HepG2 (cell line): ENCODE results near the gene ACTL6A. TPM values are rescaled to one million over a fixed set of nuclear protein-coding genes. Genes with fewer than 3 reads are reported as not detected.

Source experiments
- AGO2 ChIP-seq: fragments of 200-400 bp; formaldehyde crosslinking; optimal IDR thresholded peaks from 2 replicates; pipeline ENCODE3; 2017; ENCODE audit warnings: mild to moderate bottlenecking, low read depth, low read length, moderate library complexity
- EZH2 ChIP-seq: conservative IDR thresholded peaks from 2 replicates; pipeline ENCODE4 v1.6.1; 2012; ENCODE audit warnings: mild to moderate bottlenecking, low read depth, low read length, moderate library complexity
- POLR2A ChIP-seq, 2 experiments: IDR thresholded peaks; 2 replicates each; pipeline ENCODE4 v1.6.1; 2011; ENCODE audit warnings: low read depth in 2 of 2, low read length in 2 of 2, mild to moderate bottlenecking in 1 of 2, moderate library complexity in 1 of 2; ENCODE audit not compliant: insufficient read depth in 1 of 2
- RARG ChIP-seq: sonication (generic); formaldehyde crosslinking; IDR thresholded peaks from 2 replicates; pipeline ENCODE4 v1.4.0; 2020; ENCODE audit warnings: low read depth, mild to moderate bottlenecking, missing genetic modification reagents
- RCOR2 ChIP-seq: IDR thresholded peaks from 2 replicates; pipeline ENCODE4 v1.6.1; 2016; ENCODE audit warnings: missing biosample characterization, missing genetic modification reagents
- SP4 ChIP-seq: sonication (generic); formaldehyde crosslinking; IDR thresholded peaks from 2 replicates; pipeline ENCODE4 v1.8.1; 2023; ENCODE audit warnings: mild to moderate bottlenecking, missing genetic modification reagents
- TIGD3 ChIP-seq: sonication (generic); formaldehyde crosslinking; IDR thresholded peaks from 2 replicates; pipeline ENCODE4 v1.5.1; 2020; ENCODE audit warnings: mild to moderate bottlenecking, missing genetic modification reagents, borderline replicate concordance
- ZNF264 ChIP-seq: sonication (generic); formaldehyde crosslinking; IDR thresholded peaks from 2 replicates; pipeline ENCODE4 v1.4.0; 2020; ENCODE audit warnings: missing genetic modification reagents
- ZNF646 ChIP-seq: sonication (generic); formaldehyde crosslinking; IDR thresholded peaks from 2 replicates; pipeline ENCODE4 v1.9.0; 2021; ENCODE audit warnings: mild to moderate bottlenecking, missing genetic modification reagents
- polyA plus RNA-seq, 8 experiments: library from polyadenylated mRNA; depleted of rRNA in 3 of 8; stranded (reverse) in 7 of 8; unstranded in 1 of 8; fragments of >200 nt; fragmentation: Illumina TruSeq in 4 of 8; extraction: Trizol in 4 of 8; gene quantifications; 2 replicates each; pipeline versions ENCODE4 v1.2.1 to v1.2.3, GENCODE V29; 2011 to 2016; ENCODE audit warnings: low read depth in 4 of 8, missing spikeins in 1 of 8, mixed read lengths in 1 of 8; ENCODE audit not compliant: insufficient read depth in 1 of 8
- total RNA-seq, 5 experiments: library from RNA; depleted of rRNA; stranded (reverse); fragments of >200 nt; fragmentation: Illumina TruSeq; extraction: Trizol; gene quantifications; 2 replicates each; pipeline ENCODE4 v1.2.3, GENCODE V29; 2016; ENCODE audit warnings: low read depth in 1 of 5
- TF ChIP-seq, protein P1 (sequence below): IDR thresholded peaks from 2 replicates; pipeline ENCODE4 v1.6.1; 2016
- TF ChIP-seq, protein P2 (sequence below): sonication (generic); formaldehyde crosslinking; IDR thresholded peaks from 2 replicates; pipeline ENCODE4 v1.8.0; 2022; ENCODE audit warnings: low read depth, missing genetic modification reagents
- TF ChIP-seq, protein P3 (sequence below): sonication (generic); formaldehyde crosslinking; IDR thresholded peaks from 2 replicates; pipeline ENCODE4 v1.5.1; 2020; ENCODE audit warnings: mild to moderate bottlenecking, missing genetic modification reagents, borderline replicate concordance

The ACTL6A gene
- total and polyA plus RNA-seq, 2 of the 13 experiments (the other 11 are each of a cell fraction or from before 2014, with no cell fraction given) = 58.1 to 84.1 TPM

- TF ChIP-seq ZNF646 (CRISPR knock-in tag) = no peak
- TF ChIP-seq, protein P1, sequence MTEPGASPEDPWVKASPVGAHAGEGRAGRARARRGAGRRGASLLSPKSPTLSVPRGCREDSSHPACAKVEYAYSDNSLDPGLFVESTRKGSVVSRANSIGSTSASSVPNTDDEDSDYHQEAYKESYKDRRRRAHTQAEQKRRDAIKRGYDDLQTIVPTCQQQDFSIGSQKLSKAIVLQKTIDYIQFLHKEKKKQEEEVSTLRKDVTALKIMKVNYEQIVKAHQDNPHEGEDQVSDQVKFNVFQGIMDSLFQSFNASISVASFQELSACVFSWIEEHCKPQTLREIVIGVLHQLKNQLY (CRISPR knock-in tag) = no peak
- no peak for TF ChIP-seq EZH2
- no peak for TF ChIP-seq ZNF264 (CRISPR knock-in tag)
- TF ChIP-seq RCOR2 (CRISPR knock-in tag) = no peak
- TF ChIP-seq RARG (CRISPR knock-in tag) = 0 out of 2 replicates have a peak, but pooled peaks have one; percentile 37
- TF ChIP-seq POLR2A (IDR thresholded peaks at IDR 0.05; ENCODE audit: insufficient read depth in 1 of 2, low read depth in 2 of 2, low read length in 2 of 2) = peak; percentile 89
- peak; percentile 56; the same call in 1 of the 2 replicates for TF ChIP-seq TIGD3 (CRISPR knock-in tag)
- TF ChIP-seq, protein P2, sequence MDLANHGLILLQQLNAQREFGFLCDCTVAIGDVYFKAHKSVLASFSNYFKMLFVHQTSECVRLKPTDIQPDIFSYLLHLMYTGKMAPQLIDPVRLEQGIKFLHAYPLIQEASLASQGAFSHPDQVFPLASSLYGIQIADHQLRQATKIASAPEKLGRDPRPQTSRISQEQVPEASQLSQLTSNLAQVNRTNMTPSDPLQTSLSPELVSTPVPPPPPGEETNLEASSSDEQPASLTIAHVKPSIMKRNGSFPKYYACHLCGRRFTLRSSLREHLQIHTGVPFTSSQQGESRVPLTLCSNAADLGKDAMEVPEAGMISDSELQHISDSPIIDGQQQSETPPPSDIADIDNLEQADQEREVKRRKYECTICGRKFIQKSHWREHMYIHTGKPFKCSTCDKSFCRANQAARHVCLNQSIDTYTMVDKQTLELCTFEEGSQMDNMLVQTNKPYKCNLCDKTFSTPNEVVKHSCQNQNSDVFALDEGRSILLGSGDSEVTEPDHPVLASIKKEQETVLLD (CRISPR knock-in tag) = no peak
- peak; percentile 71 for TF ChIP-seq AGO2
- TF ChIP-seq SP4 (CRISPR knock-in tag) = peak; percentile 81; the same call in 1 of the 2 replicates
- TF ChIP-seq, protein P3, sequence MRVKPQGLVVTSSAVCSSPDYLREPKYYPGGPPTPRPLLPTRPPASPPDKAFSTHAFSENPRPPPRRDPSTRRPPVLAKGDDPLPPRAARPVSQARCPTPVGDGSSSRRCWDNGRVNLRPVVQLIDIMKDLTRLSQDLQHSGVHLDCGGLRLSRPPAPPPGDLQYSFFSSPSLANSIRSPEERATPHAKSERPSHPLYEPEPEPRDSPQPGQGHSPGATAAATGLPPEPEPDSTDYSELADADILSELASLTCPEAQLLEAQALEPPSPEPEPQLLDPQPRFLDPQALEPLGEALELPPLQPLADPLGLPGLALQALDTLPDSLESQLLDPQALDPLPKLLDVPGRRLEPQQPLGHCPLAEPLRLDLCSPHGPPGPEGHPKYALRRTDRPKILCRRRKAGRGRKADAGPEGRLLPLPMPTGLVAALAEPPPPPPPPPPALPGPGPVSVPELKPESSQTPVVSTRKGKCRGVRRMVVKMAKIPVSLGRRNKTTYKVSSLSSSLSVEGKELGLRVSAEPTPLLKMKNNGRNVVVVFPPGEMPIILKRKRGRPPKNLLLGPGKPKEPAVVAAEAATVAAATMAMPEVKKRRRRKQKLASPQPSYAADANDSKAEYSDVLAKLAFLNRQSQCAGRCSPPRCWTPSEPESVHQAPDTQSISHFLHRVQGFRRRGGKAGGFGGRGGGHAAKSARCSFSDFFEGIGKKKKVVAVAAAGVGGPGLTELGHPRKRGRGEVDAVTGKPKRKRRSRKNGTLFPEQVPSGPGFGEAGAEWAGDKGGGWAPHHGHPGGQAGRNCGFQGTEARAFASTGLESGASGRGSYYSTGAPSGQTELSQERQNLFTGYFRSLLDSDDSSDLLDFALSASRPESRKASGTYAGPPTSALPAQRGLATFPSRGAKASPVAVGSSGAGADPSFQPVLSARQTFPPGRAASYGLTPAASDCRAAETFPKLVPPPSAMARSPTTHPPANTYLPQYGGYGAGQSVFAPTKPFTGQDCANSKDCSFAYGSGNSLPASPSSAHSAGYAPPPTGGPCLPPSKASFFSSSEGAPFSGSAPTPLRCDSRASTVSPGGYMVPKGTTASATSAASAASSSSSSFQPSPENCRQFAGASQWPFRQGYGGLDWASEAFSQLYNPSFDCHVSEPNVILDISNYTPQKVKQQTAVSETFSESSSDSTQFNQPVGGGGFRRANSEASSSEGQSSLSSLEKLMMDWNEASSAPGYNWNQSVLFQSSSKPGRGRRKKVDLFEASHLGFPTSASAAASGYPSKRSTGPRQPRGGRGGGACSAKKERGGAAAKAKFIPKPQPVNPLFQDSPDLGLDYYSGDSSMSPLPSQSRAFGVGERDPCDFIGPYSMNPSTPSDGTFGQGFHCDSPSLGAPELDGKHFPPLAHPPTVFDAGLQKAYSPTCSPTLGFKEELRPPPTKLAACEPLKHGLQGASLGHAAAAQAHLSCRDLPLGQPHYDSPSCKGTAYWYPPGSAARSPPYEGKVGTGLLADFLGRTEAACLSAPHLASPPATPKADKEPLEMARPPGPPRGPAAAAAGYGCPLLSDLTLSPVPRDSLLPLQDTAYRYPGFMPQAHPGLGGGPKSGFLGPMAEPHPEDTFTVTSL = no peak
Observed at GRCh38 chr3:179562591-179563270, at the start of gene ACTL6A (continued).
